H54 (cell line): ENCODE measurements around the gene SOX6.

Experiments
- DNase-seq: peaks from one replicate; pipeline ENCODE4 v3.0.0; 2011; ENCODE audit warnings: low spot score, mixed read lengths; ENCODE audit not compliant: insufficient read length
- FAIRE-seq: peaks from 3 replicates; lab custom pipeline; 2011; peaks lifted over from hg19 to GRCh38; lab: Jason Lieb, UNC
- POLR2A ChIP-seq: IDR thresholded peaks from 2 replicates; pipeline ENCODE4 v1.6.1; 2011; ENCODE audit warnings: low read depth, mild to moderate bottlenecking, low read length

Gene SOX6

DNA sequence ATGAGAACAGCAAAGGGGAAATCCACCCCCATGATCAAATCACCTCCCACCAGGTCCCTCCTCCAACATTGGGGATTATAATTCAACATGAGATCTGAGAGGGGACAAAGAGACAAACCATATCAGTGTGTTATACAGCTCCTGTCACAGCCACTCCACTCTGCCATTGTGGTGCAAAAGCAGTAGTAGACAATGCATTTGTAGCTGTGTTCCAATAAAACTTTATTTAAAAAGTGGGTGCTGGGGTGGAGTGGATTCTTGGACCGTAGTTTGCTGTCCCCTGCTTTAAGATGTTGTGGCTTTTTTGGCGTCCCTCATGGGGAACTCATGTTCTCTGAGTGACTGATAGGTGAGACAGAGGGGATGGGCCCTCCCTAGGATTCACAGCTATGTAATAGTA lies 399.1 kb downstream of the SOX6 start:
- DNase-seq, result no peak
- no peak for FAIRE-seq
- no peak for TF ChIP-seq POLR2A

DNA sequence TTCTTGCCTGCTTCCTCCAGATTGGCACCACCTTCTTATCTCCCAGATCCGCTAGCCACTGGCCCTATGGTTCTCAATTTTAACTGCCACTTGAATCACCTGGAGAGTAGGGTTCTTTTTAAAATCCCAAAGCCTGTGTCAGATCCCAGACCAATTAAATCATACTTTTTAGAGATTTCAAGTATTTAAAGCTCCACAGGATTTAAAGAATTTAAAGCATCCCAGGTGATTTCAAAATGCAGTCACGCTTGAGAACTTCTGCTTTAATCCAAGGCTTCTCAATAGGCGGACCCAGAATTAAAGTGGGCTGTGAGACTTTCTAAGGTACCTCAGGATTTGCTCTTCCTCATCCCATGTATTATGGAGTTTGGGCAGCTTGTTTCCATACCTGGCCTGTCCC lies 400.0 kb downstream of the SOX6 start:
- TF ChIP-seq POLR2A, result no peak
- DNase-seq (no peak), FAIRE-seq (no peak)

DNA sequence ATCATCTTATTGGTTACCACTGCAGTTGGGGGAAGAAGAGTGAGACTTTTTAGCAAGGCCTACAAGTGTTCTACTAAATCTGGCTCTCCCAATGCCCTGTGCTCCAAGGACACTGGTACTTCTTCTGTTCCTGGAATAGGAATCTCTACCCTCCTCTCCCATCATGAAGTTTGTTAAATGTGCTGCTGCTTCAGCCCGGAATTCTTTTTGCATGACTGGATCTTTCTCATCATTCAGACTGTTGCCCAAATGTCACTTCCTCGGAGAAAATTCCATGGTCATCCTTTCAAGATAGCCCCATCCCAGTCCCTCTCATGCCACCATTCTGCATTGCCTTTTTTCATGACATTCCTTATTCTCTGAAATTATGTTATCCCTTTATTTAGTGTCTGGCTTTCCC lies 400.8 kb downstream of the SOX6 start:
- FAIRE-seq, result no peak
- no peak for DNase-seq
- TF ChIP-seq POLR2A, result no peak

DNA sequence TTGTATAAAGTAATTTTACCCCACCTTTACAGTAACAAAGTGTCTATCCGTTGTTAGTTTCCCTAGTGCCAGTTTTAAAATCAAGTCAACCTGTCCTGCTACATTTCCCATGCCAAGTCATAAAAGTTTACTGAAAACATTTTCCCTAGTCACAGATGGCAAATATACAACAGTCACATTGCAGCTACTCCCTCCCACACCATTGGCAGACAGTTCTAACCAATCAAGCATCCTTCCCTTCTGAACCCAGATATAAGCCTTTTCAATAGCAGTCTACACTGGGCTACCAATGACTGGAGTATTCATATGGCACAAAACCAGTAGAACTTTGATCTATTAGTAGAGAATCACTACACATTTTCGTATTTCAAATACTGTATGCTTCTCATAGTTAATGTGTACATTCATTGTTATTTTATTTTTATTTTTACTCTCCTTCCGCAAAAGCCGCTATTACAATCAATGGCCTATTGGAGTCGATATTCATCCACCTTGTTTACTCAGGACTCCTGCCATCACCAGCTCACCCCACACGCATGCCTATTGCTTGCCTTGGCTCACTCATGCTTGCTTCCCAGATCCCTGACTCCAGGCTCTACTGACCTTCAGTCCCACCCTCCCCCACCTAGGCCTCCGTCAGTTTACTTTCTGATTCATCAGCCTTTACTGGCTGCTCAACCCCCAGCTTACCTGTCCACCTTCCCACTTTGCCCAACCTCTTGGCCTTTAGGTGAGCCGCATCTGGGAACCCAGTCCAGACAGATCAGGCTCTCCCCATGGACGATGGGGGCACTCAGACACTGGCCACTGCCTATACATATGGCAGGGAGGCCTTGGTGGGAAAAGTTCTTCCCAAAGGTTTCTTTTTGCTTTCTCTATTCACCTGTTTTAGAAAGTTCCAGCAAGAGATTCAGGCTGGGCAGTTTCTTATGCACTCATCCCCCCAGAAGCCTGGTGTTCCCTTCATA lies 408.4 kb downstream of the SOX6 start:
- DNase-seq (no peak), FAIRE-seq (no peak)
- no peak for TF ChIP-seq POLR2A

DNA sequence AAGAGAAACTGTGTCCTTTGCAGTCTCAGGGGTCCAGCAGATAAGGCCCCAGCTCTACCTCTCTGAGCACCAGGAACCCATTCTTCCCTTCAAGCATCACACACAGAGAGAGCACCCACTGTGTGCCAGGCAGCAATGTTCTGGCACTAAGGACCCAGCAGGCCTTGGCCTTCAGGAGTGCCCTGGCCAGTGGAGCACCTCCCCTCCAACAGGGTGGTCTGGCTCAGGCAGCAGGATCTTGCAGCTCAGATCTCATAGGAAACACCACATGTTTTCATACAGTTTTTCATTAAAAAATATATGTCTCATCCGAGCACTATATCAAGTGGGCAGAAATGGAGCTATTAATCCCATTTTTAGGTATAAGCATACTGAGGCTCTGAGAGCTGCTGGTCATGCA lies 410.6 kb downstream of the SOX6 start:
- FAIRE-seq (no peak), DNase-seq (no peak)
- no peak for TF ChIP-seq POLR2A

DNA sequence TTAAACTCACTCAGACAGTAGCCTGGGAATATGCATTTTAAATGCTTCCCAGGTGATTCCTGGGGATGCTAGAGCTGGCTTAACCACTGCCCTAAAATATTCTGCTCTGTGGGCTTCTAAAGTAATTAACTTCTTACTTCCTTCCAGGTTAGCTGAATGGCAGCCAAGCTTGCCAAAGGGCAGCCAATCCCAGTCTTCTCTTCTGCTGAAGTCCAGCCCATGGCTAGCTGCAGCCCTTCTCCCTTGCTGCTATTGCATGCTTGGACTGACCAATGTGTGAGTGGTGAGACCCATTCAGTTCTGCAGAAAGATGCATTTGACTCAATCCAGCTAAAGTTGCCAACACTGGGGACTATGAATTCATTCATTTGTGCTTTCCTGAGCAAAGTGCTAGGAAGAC lies 411.9 kb downstream of the SOX6 start:
- no peak for DNase-seq
- TF ChIP-seq POLR2A, result no peak
- FAIRE-seq, result no peak

DNA sequence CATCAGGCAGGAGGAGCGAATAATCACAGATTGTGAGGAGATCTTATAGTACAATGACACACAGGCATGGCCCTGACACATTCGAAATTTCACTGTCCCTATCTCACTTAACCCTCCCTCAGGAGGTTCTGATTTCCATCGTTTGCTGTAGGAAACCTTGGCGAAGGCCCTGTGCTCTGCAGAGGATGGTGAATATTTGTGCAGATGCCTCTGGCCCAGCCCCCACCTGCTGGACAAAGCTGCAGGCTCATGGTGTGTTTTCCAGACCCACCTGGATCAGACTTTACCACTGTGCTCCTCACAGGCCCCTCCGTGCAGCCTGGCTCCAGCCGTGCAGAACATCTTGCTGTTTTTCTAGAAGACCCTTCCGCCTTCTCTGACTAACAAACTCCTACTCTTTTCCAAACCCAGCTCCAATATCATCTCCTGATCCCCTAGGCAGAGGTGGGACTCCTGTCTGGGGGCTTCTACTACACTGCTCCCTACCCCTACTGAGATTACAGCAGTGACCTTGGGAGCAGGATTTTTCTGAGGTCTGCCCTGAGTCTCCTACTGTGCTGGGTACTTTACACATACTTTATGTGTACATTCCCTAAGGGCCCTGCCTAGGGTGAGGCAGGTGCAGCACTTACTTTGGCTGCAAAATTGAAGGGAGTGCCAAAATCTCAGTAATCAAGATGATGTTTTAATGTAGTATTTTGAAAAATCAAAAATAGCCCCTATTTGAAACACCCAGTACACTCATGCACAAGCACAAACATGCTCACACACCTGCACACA lies 412.7 kb downstream of the SOX6 start:
- TF ChIP-seq POLR2A, result no peak
- no peak for FAIRE-seq
- DNase-seq, result no peak

DNA sequence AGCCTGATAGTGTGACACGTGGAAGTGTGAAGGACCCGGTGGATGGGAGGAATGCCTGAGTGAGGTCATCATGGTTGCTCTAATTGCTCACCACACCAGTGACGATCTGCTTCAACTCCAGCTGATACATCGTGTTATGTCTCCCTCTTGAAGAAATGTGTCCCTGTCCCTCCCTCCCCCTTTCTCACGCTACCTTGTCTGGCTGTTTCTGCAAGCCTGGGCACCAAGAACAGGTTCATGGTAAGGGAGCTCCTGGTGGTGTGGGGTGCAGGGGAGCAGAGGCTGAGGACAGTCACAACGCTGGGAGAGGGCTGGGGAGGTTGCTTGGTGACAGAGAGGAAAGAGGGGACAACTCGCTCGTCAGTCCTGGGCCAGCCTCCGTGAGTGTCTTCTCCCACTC lies 413.4 kb downstream of the SOX6 start:
- no peak for FAIRE-seq
- DNase-seq, result no peak
- no peak for TF ChIP-seq POLR2A

DNA sequence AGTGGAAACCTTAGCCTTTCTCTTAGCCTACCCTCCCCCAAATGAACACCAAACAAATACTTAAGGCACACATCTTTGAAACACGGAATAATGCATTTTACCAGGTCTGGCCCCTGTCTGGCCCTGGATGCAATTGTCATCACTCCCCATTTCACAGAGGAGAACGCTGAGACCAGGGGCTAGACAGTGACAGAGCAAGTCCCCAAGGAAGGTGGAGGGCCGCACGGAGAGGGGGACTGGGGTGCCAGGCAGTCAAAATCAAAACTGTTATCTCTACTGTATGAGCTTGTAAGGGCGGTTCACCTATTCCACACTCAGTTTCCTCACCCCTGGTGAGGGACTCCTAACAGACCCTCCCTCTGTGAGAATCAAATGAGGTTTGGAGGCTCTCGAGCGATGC lies 414.2 kb downstream of the SOX6 start:
- TF ChIP-seq POLR2A, result no peak
- no peak for DNase-seq
- no peak for FAIRE-seq

DNA sequence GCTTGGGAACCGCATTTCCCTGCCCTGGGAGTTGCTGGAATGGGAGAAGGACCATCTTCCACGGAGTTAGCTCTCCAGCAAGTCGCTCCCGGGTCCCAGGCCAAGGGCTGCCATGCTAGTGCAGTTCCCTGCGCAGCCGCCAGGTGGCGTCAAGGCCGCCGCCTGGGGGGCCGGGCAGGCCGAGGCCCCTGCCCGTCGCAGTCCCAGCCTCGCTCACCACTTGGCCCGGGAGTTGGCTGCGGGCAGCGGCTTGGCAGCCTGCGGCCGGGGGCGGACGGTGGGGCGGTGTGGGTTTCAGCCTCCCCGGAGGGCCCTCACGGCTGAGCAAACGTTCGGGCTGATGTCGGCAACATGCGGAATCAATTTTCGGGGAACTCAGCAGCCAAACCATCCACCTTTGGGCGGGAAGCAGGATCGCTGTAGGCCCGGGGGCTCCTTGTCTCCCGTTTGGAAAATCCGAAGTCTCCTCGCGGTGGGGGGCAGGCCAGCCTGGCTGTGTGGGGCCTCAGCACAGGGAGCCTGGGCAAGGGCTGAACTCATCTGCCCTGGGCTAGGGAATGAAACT lies 415.1 kb downstream of the SOX6 start:
- DNase-seq (no peak), FAIRE-seq (no peak)
- TF ChIP-seq POLR2A, result no peak

DNA sequence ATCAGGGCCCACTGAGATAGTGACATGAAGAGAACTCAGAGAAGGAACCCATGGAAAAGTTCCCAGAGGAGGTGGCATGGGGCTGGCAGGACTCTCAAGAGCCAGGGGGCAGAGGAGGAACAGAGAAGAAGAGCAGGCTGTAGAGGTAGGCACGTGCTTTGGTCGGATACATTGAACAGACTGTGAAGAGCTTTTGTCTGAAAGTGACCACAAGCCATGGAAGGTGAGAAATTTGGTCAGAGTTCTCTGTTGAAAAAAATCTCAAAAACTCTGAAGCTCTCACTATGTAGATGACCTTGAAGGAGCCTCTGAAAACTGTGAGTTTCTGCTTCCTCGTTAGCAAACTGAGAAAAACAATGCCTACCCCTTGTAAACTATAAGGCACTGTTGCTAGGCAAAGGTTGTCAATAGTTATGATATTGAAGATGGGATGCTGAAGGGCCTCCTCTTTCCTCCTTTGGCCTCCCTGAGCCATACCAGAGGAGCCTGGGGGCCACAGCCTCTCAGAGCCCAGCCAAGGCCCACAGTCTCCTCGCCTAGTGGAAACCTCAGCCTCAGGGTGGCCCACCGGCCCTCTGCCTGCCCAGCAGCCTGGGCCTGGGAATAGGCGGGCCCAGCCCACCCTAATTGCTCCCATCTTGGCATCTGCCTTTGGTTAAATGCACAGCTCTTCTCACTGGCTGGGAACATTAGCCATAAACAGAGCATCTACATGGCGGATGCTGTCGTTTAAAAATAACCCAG lies 415.7 kb downstream of the SOX6 start:
- no peak for FAIRE-seq
- no peak for DNase-seq

DNA sequence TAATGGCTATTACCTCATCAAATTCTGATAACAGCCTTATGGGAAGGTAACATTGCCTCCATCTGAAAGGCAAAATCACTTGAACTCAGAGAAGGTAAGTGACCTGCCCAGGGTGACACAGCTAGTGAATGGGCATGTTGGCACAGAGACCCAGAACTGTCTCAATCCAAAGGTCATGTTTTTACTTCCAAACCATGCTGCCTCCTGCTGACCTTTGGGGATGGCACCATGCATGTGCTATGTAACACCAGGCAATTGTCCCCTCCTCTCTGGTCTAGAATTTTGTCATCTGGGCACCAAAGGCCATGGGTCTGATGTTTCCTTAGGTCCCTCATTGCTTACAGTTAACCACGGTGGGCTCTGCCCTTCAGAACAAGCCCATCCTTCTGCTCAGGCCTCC lies 417.4 kb downstream of the SOX6 start:
- FAIRE-seq, result no peak
- DNase-seq, result no peak
- no peak for TF ChIP-seq POLR2A

More for the DNA sequence above, 415.7 kb downstream of the SOX6 start:
- TF ChIP-seq POLR2A, result no peak

DNA sequence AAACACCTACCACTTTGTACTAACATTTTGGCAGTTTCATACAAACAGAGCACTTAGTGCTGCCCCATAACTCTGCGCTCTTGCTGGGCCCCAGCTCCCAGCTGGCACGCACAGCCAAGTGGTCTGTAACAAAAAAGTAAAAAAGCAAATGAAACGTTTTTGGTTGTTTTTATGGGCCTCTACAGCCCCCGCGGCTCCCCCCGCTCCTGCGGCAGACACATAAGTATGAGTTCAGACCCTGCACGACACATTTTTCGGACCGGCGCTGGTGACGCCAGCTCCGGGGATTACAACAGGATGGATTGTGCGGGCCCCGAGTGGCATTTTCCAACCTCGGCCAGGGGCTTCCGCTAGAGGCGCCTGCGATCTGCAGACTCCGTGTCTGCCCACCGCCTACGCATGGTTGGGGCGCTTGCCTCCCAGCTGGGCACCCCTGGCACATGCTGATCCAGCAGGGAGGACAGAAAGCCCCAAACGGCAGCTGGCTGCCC lies 418.2 kb downstream of the SOX6 start:
- TF ChIP-seq POLR2A, result no peak
- DNase-seq (no peak), FAIRE-seq (no peak)
